ENCODE measurements around the gene ARG2.
A peak's percentile ranks its signal among the peaks of the same experiment; 100 is the strongest.

The ARG2 gene

GRCh38 chr14:67665868-67666267 is 46.1 kb downstream of the ARG2 start:
- WGBS (ENCODE audit: extremely low coverage, insufficient coverage, insufficient read length): no CpG with 5 or more reads among the region's 2 CpGs
- no peak overlapping the region for H2AFZ ChIP-seq (ENCODE audit: insufficient read depth, low read length, poor library complexity)
- H3K4me1 ChIP-seq (ENCODE audit: control insufficient read depth in 1 of 2, insufficient read depth in 2 of 2, low read length in 2 of 2): no peaks in the 10 kb centered on the region
- H3K79me2 ChIP-seq (ENCODE audit: control insufficient read depth, insufficient read depth, low read length, poor library complexity): peaks cover 1% of the 10 kb centered on the region
- H3K9ac ChIP-seq (ENCODE audit: low read length): no peak overlapping the region
- no peak overlapping the region for H2AK5ac ChIP-seq (ENCODE audit: low read length)
- H3K14ac ChIP-seq (ENCODE audit: low read length): no peak overlapping the region
- no peak overlapping the region for H3K23ac ChIP-seq (ENCODE audit: low read length)
- no peak overlapping the region for H3K4me3 ChIP-seq (ENCODE audit: low read depth, low read length)
- no peak overlapping the region for H3K4me2 ChIP-seq (ENCODE audit: low read length)
- H2BK12ac ChIP-seq (ENCODE audit: low read length): no peak overlapping the region
- no peak overlapping the region for H2BK120ac ChIP-seq (ENCODE audit: insufficient read depth, low read length, poor library complexity)
- H3K4ac ChIP-seq (ENCODE audit: low read depth, low read length): peak overlapping the region; percentile 60
- H3K9me3 ChIP-seq (ENCODE audit: insufficient read depth, low read depth, low read length): no peaks in the 10 kb centered on the region
- no peaks in the 10 kb centered on the region for H3K79me1 ChIP-seq (ENCODE audit: low read length)
- H2BK5ac ChIP-seq (ENCODE audit: low read depth, low read length, poor library complexity): no peak overlapping the region
- no peak overlapping the region for H4K91ac ChIP-seq (ENCODE audit: low read depth, low read length)
- no peaks in the 10 kb centered on the region for H3K27me3 ChIP-seq (ENCODE audit: insufficient read depth, low read length)
- no peak for DNase-seq
- H3K36me3 ChIP-seq (ENCODE audit: control insufficient read depth in 1 of 2, insufficient read depth in 2 of 2, low read length in 2 of 2): peaks cover 0 to 4% of the 10 kb centered on the region in 2 experiments
- no peak overlapping the region for H3K27ac ChIP-seq (ENCODE audit: low read depth, low read length)
- H4K12ac ChIP-seq (ENCODE audit: low read depth, low read length): no peak overlapping the region
- H3K18ac ChIP-seq (ENCODE audit: low read length): no peak overlapping the region
- H4K8ac ChIP-seq (ENCODE audit: low read depth, low read length): no peak overlapping the region

GRCh38 chr14:67666750-67667449 is 47.2 kb downstream of the ARG2 start:
- no peak overlapping the region for H3K14ac ChIP-seq (ENCODE audit: low read length)
- no peaks in the 10 kb centered on the region for H3K9me3 ChIP-seq (ENCODE audit: insufficient read depth, low read depth, low read length)
- H2AFZ ChIP-seq (ENCODE audit: insufficient read depth, low read length, poor library complexity): no peak overlapping the region
- no peak overlapping the region for H4K91ac ChIP-seq (ENCODE audit: low read depth, low read length)
- H4K8ac ChIP-seq (ENCODE audit: low read depth, low read length): no peak overlapping the region
- no peak overlapping the region for H2BK120ac ChIP-seq (ENCODE audit: insufficient read depth, low read length, poor library complexity)
- no peak overlapping the region for H3K4me2 ChIP-seq (ENCODE audit: low read length)
- peaks cover 1% of the 10 kb centered on the region for H3K79me2 ChIP-seq (ENCODE audit: control insufficient read depth, insufficient read depth, low read length, poor library complexity)
- H2BK12ac ChIP-seq (ENCODE audit: low read length): no peak overlapping the region
- peaks cover 0 to 4% of the 10 kb centered on the region in 2 experiments for H3K36me3 ChIP-seq (ENCODE audit: control insufficient read depth in 1 of 2, insufficient read depth in 2 of 2, low read length in 2 of 2)
- H3K4me1 ChIP-seq (ENCODE audit: control insufficient read depth in 1 of 2, insufficient read depth in 2 of 2, low read length in 2 of 2): no peaks in the 10 kb centered on the region
- DNase-seq: peak; percentile 30 to 66
- H2AK5ac ChIP-seq (ENCODE audit: low read length): no peak overlapping the region
- no CpG with 5 or more reads among the region's 1 CpG for WGBS (ENCODE audit: extremely low coverage, insufficient coverage, insufficient read length)
- no peak overlapping the region for H4K12ac ChIP-seq (ENCODE audit: low read depth, low read length)
- peak overlapping the region; percentile 4 for H3K9ac ChIP-seq (ENCODE audit: low read length)
- H2BK5ac ChIP-seq (ENCODE audit: low read depth, low read length, poor library complexity): no peak overlapping the region
- H3K79me1 ChIP-seq (ENCODE audit: low read length): no peaks in the 10 kb centered on the region
- no peak overlapping the region for H3K27ac ChIP-seq (ENCODE audit: low read depth, low read length)
- peak overlapping the region; percentile 33 for H3K18ac ChIP-seq (ENCODE audit: low read length)
- no peak overlapping the region for H3K23ac ChIP-seq (ENCODE audit: low read length)
- H3K27me3 ChIP-seq (ENCODE audit: insufficient read depth, low read length): no peaks in the 10 kb centered on the region
- H3K4me3 ChIP-seq (ENCODE audit: low read depth, low read length): no peak overlapping the region
- peak overlapping the region; percentile 80 for H3K4ac ChIP-seq (ENCODE audit: low read depth, low read length)

- Histone ChIP-seq H3K79me2 (ENCODE audit: control insufficient read depth, insufficient read depth, low read length, poor library complexity) (peaks cover 1% of the 10 kb centered on the region), H3K79me1 (ENCODE audit: low read length) (no peaks in the 10 kb centered on the region), H3K4me2 (ENCODE audit: low read length) (no peak overlapping the region), H3K14ac (ENCODE audit: low read length) (no peak overlapping the region), H3K9me3 (ENCODE audit: insufficient read depth, low read depth, low read length) (no peaks in the 10 kb centered on the region), H2AK5ac (ENCODE audit: low read length) (no peak overlapping the region), H4K8ac (ENCODE audit: low read depth, low read length) (no peak overlapping the region), H2BK12ac (ENCODE audit: low read length) (no peak overlapping the region), H3K4me3 (ENCODE audit: low read depth, low read length) (no peak overlapping the region), H4K91ac (ENCODE audit: low read depth, low read length) (no peak overlapping the region), H3K9ac (ENCODE audit: low read length) (no peak overlapping the region), H3K27ac (ENCODE audit: low read depth, low read length) (no peak overlapping the region), H3K18ac (ENCODE audit: low read length) (no peak overlapping the region), H4K12ac (ENCODE audit: low read depth, low read length) (no peak overlapping the region), H2AFZ (ENCODE audit: insufficient read depth, low read length, poor library complexity) (no peak overlapping the region), H3K36me3 (ENCODE audit: control insufficient read depth in 1 of 2, insufficient read depth in 2 of 2, low read length in 2 of 2) (peaks cover 0 to 4% of the 10 kb centered on the region in 2 experiments), H2BK120ac (ENCODE audit: insufficient read depth, low read length, poor library complexity) (no peak overlapping the region), H3K4me1 (ENCODE audit: control insufficient read depth in 1 of 2, insufficient read depth in 2 of 2, low read length in 2 of 2) (no peaks in the 10 kb centered on the region), H3K23ac (ENCODE audit: low read length) (no peak overlapping the region), H3K27me3 (ENCODE audit: insufficient read depth, low read length) (no peaks in the 10 kb centered on the region), H3K4ac (ENCODE audit: low read depth, low read length) (no peak overlapping the region), H2BK5ac (ENCODE audit: low read depth, low read length, poor library complexity) (no peak overlapping the region)
- DNase-seq: no peak
Measured at GRCh38 chr14:67668559-67668958, 48.8 kb downstream of the ARG2 start.

GRCh38 chr14:67673451-67673850 is 53.7 kb downstream of the ARG2 start:
- Histone ChIP-seq H3K36me3 (ENCODE audit: control insufficient read depth in 1 of 2, insufficient read depth in 2 of 2, low read length in 2 of 2) (peaks cover 10 to 12% of the 10 kb centered on the region in 2 experiments), H4K91ac (ENCODE audit: low read depth, low read length) (no peak overlapping the region), H3K14ac (ENCODE audit: low read length) (no peak overlapping the region), H2BK120ac (ENCODE audit: insufficient read depth, low read length, poor library complexity) (no peak overlapping the region), H3K79me2 (ENCODE audit: control insufficient read depth, insufficient read depth, low read length, poor library complexity) (peaks cover 6% of the 10 kb centered on the region), H3K9ac (ENCODE audit: low read length) (no peak overlapping the region), H3K27me3 (ENCODE audit: insufficient read depth, low read length) (no peaks in the 10 kb centered on the region), H2BK12ac (ENCODE audit: low read length) (no peak overlapping the region), H4K12ac (ENCODE audit: low read depth, low read length) (no peak overlapping the region), H2AK5ac (ENCODE audit: low read length) (no peak overlapping the region), H3K4me3 (ENCODE audit: low read depth, low read length) (no peak overlapping the region), H3K27ac (ENCODE audit: low read depth, low read length) (no peak overlapping the region), H4K8ac (ENCODE audit: low read depth, low read length) (no peak overlapping the region), H3K4me1 (ENCODE audit: control insufficient read depth in 1 of 2, insufficient read depth in 2 of 2, low read length in 2 of 2) (peaks cover 0 to 2% of the 10 kb centered on the region in 2 experiments), H3K4ac (ENCODE audit: low read depth, low read length) (peak overlapping the region; percentile 80), H3K9me3 (ENCODE audit: insufficient read depth, low read depth, low read length) (no peaks in the 10 kb centered on the region), H3K23ac (ENCODE audit: low read length) (no peak overlapping the region), H3K4me2 (ENCODE audit: low read length) (peak overlapping the region; percentile 67), H3K79me1 (ENCODE audit: low read length) (peaks cover 6% of the 10 kb centered on the region), H2BK5ac (ENCODE audit: low read depth, low read length, poor library complexity) (no peak overlapping the region), H3K18ac (ENCODE audit: low read length) (no peak overlapping the region), H2AFZ (ENCODE audit: insufficient read depth, low read length, poor library complexity) (no peak overlapping the region)
- peak in 1 of 2 donors; percentile 5 for DNase-seq
- WGBS (ENCODE audit: extremely low coverage, insufficient coverage, insufficient read length): no CpG with 5 or more reads among the region's 5 CpGs
